Stomach (tissue), 4 donors: Measurements from ENCODE around the gene SERTAD3.

Experiments
- EP300 ChIP-seq: sonication (generic); formaldehyde crosslinking; IDR thresholded peaks from one replicate; pipeline ENCODE4 v1.6.1; 2017; ENCODE audit warnings: antibody characterized with exemption
- POLR2A ChIP-seq, 4 donors: fragments of 450-650 bp; IDR thresholded peaks; one replicate each; pipeline ENCODE4 v1.6.1; 2016; ENCODE audit warnings: antibody characterized with exemption in 4 of 4, control low read depth in 2 of 4, mild to moderate bottlenecking in 1 of 4, moderate library complexity in 1 of 4
- POLR2AphosphoS5 ChIP-seq, 3 donors: sonication (generic); formaldehyde crosslinking; IDR thresholded peaks; one replicate each; pipeline ENCODE4 v1.6.1; 2016; ENCODE audit warnings: antibody characterized with exemption in 3 of 3
- TF ChIP-seq, protein P1 (sequence below), 7 experiments: fragments of 450-650 bp in 4 of 7; fragments of 200-600 bp in 3 of 7; sonication (generic) in 3 of 7; IDR thresholded peaks; one replicate each; pipeline ENCODE4 v1.5.1; 2016 to 2019; ENCODE audit warnings: antibody characterized with exemption in 7 of 7, control low read depth in 2 of 7, mild to moderate bottlenecking in 1 of 7

- TF ChIP-seq, protein P1, sequence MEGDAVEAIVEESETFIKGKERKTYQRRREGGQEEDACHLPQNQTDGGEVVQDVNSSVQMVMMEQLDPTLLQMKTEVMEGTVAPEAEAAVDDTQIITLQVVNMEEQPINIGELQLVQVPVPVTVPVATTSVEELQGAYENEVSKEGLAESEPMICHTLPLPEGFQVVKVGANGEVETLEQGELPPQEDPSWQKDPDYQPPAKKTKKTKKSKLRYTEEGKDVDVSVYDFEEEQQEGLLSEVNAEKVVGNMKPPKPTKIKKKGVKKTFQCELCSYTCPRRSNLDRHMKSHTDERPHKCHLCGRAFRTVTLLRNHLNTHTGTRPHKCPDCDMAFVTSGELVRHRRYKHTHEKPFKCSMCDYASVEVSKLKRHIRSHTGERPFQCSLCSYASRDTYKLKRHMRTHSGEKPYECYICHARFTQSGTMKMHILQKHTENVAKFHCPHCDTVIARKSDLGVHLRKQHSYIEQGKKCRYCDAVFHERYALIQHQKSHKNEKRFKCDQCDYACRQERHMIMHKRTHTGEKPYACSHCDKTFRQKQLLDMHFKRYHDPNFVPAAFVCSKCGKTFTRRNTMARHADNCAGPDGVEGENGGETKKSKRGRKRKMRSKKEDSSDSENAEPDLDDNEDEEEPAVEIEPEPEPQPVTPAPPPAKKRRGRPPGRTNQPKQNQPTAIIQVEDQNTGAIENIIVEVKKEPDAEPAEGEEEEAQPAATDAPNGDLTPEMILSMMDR (IDR thresholded peaks at IDR 0.05) = no peak
- TF ChIP-seq POLR2A (IDR thresholded peaks at IDR 0.05) (no peak), EP300 (no peak), POLR2AphosphoS5 (IDR thresholded peaks at IDR 0.05) (no peak)
These were observed 17.6 kb upstream of the SERTAD3 start for GRCh38 chr19:40461669-40462221.
